Right hindlimb (tissue), 1 donor: ENCODE measurements around the gene FAHD1.

ENCODE experiments used
- DNase-seq: peaks from one replicate; pipeline ENCODE4 v3.0.0-alpha.2; 2018

The FAHD1 gene

DNA sequence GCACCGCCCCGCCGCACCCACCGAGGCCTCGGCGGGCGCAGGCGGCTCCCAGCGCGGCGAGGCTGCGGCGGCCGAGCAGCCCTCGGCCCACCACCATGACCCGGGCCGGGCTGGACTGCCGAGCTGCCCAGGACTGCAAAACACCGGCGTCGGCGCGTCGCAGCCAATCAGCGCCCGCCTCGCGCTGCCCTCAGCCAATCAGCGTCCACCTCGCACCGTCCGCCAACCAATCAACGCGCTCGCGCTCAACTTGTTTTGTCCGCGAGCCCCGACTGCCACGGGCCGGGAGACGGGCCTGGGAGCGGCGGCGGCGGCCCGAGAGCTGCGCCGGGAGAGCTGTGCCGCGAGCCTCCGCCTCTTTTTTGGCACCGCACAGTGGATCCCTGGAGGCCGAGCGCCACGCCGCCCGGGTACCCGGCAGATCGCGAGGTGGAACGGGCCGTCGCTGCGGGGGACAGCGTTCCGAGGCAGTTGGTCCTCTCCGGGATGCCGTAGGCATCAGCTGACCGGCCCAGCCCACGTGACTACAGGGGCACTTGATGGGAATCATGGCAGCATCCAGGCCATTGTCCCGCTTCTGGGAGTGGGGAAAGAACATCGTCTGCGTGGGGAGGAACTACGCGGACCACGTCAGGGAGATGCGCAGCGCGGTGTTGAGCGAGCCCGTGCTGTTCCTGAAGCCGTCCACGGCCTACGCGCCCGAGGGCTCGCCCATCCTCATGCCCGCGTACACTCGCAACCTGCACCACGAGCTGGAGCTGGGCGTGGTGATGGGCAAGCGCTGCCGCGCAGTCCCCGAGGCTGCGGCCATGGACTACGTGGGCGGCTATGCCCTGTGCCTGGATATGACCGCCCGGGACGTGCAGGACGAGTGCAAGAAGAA is at the start of gene FAHD1, which contains the start of gene HAGH:
Gene FAHD1 (plus strand): TSS at position 516 of the 883 bp plus-strand sequence. CDS start 33 bp downstream, at position 549.
Gene HAGH (minus strand): TSS at position 135 of the 883 bp plus-strand sequence. CDS start 38 bp downstream, at position 97.
- DNase-seq, result peak; percentile 96

GRCh38 chr16:1777375-1778199 is 49.4 kb upstream of the FAHD1 start:
- peak; percentile 31 for DNase-seq

GRCh38 chr16:1778200-1779179 is 48.5 kb upstream of the FAHD1 start:
- peak; percentile 17 for DNase-seq

DNA sequence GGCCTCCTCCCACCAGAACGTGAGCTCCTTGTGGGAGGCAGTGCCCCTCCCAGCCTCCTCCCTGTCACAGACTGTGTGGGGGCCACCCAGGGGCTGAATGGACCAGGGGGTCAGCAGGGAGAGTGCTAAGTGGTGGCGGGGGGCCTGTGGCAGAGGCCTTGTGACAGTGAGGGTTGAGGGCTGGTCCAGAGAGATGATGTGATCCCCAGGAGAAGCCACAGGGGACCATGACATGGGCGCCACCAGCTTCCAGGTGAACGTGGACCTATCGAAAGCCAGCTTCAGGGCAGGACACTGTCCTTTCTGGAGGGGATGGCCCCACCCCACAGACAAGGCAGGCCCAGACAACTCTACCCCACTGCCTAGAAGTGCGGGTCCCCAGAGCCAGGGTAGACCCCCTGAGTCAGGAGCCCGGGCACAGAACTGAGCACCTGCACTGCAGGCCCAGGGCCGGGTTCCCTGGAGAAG is 47.7 kb upstream of the FAHD1 start:
- DNase-seq, result peak; percentile 27

DNA sequence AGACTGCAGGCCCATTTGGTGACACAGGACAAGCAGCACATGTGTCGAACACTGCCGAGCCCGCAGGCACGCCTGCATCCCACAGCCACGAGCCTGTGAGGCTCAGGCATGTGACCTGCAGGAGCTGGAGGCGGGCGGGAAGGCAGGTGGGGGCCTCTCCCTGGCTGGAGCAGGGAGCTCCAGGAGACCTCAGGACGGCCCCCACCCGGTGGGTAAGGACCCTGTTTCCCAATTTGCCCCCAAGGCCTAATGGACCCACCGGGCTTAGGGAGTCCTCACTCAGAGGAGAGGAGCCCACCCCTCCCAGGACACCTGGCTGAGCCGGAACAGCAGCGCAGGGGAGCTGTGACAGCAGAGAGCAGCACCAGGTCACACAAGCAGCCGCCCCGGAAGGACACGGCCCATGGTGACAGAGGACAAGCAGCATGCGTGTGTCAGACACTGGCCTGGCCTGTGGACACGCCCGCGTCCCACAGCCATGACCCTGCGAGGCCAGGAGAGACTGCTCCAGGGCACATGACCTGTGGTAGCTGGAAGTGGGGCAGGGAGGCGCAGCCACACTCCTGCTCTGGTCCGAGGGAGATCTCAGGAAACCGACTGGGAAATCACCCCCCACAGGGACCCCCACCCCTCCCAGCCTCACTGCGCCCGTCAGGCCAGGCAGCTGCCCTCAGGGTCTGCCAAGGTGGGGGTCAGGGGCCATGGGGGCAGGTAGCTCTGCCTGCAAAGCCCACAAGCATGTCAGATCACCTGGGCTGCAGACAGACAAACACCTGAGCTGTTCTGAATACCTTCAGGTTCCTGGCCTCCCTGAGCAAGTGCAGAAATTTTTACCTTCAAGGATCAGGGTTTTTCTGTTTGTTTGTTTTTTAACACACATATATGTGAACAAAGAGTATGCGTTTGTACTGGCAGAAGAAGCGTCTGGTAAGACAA is 47.0 kb upstream of the FAHD1 start:
- peak; percentile 20 for DNase-seq

- peak; percentile 7 for DNase-seq
Measured at GRCh38 chr16:1780677-1781072, 46.3 kb upstream of the FAHD1 start.

DNA sequence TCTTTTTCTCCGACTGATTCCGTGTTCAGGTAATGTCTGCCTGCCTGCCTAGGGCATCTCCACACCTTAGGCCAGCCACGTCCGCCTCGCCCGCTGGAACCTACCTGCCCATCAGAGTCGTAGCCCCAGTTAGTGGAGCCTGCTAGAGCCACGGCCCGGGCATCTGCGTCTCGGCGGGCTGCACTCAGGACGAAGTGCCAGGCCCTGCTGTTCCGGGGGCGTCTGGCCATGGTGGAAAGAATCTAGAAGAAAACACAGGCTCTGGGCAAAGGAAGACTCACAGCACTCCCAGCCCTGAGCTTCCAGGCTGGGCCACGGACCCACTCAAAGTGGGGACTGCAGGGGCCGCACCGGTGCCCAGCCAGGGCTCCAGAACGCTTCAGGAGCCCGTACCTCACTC is 45.8 kb upstream of the FAHD1 start:
- DNase-seq, result peak; percentile 22

GRCh38 chr16:1781758-1782407 is 45.1 kb upstream of the FAHD1 start:
- peak; percentile 44 for DNase-seq

- DNase-seq, result peak; percentile 100
Measured at GRCh38 chr16:1782408-1783264, 44.4 kb upstream of the FAHD1 start, which contains the start of the genes NUBP2 and SPSB3. NUBP2 (plus strand) TSS chr16:1782960; CDS start chr16:1783021, 61 bp downstream. SPSB3 (minus strand) TSS chr16:1782571; CDS start chr16:1781483, 1,088 bp downstream.

- DNase-seq, result no peak
Measured at GRCh38 chr16:1784977-1785845, 41.8 kb upstream of the FAHD1 start.

DNA sequence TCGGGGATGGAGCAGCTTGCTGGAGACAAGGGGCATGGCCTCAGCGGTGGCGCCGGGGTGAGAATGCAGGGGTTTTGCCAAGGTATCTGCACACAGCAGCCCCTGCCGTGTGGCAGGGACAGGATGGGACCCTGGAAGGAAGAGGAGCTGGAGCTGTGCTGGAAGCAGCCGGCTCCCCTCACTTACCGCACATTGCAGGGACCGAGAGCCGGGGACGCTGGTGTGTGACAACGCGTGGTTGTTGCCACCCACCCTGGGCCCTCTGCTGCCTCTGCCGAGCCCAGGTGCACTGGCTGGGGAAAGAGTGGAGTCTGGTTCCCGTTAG is 41.2 kb upstream of the FAHD1 start:
- no peak for DNase-seq

DNA sequence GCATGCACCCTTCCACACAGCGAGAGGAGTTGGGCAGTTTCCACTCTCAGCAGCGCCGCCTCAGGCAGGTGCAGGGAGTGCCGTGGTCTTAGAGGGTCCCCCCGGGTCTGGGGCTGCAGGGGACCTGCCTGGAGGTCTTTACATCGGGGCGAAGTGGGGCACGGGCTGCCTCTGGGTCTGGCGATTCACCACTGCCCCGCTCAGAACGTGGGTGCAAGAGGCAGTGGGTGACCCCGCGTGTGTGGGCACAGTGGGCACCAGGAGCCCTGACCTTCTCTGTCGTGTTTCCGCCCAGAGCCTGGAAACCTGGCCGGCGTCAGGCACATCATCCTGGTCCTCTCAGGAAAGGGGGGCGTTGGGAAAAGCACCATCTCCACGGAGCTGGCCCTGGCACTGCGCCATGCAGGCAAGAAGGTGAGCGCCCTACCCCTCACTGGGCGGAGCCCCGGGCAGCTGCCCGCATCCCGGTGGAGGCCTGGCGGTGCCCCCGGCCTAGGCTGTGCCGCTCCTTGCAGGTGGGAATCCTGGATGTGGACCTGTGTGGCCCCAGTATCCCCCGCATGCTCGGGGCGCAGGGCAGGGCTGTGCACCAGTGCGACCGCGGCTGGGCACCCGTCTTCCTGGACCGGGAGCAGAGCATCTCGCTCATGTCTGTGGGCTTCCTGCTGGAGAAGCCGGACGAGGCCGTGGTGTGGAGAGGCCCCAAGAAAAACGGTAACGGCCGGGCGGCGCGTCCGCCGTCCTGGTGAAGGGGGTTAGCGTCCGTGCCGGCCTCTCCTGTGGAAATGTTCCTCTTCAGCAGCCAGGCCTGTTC is 40.6 kb upstream of the FAHD1 start:
- DNase-seq, result peak; percentile 20

- no peak for DNase-seq
Measured at GRCh38 chr16:1787056-1787321, 40.0 kb upstream of the FAHD1 start.

DNA sequence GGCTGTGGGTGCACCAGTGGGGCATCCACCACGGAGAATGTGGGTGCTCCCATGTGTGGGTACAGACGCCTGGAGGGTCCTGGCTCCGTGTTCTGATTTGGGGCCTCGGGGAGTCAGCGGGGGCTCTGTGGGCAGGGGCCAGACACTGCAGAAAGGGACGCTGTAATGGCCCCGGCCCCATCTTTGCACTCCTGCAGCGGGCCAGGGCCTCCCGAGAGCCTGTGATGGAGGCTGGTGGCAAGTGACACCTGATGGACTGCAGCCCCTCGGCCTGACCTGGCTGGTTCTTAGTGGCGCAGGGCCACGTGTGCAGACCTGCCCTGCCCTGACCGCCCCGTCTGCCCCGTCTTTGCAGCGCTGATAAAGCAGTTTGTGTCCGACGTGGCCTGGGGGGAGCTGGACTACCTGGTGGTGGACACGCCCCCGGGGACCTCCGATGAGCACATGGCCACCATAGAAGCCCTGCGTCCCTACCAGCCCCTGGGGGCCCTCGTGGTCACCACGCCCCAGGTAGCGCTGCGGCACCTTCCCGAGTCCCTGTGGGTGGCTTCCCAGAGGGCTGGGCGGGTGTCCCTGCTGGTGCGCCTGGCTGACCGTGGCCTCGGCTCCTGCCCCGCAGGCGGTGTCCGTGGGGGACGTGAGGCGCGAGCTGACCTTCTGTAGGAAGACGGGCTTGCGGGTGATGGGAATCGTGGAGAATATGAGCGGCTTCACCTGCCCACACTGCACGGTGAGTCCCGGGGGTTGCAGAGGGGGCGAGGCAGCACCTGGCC is 39.5 kb upstream of the FAHD1 start:
- DNase-seq, result no peak

DNA sequence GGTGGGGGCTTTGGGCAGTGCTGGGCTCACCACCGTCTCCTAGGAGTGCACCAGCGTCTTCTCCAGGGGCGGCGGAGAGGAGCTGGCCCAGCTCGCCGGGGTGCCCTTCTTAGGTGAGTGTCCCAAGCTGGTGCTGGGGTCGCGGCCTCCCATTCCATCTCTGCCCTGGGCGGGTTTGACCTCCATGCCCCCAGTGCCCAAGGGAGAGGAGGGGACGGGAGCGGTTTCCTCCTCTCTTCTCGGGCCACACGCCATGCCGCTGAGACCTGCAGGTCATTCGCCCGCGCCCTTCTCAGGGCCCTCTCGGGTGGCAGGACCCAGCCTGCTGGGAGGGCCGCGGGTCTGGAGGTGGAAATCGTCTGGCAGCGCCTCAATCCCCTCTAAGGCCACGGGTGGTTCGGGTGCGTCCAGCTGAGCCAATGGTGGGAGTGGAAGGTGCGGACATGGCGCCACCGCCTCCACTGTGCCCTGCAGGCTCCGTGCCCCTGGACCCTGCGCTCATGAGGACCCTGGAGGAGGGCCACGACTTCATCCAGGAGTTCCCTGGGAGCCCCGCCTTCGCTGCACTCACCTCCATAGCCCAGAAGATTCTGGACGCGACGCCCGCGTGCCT is 38.8 kb upstream of the FAHD1 start:
- DNase-seq, result no peak

- DNase-seq, result no peak
Measured at GRCh38 chr16:1788708-1789100, 38.3 kb upstream of the FAHD1 start.

DNA sequence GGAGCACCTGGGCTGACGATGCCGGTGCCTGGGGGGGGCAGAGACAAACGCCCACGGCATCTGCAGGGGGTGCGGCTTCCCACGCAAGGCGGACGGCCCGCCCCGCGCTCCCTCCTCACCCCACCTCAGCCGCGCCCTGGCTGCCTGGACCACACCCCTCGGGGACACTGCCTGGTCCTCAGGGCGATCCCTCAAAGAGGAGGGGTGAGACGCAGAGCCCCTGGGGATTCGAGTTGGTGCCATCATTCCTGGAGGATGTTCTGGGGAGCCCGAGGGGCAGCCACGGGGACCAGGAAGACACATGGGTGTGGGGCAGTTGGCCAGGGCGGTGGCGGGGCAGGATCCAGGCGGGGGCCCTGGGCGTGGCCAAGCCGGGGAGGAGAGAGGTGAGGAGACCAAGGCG is 37.4 kb upstream of the FAHD1 start:
- DNase-seq, result no peak
